AG09319 (cell line): ENCODE results near the gene TSC22D1.

Experiments used
- DNase-seq: peaks from one replicate; pipeline ENCODE4 v3.0.0-alpha.2; 2010; ENCODE audit warnings: low read depth; ENCODE audit errors: extremely low read depth
- TF ChIP-seq, protein P1 (sequence below): IDR thresholded peaks from 2 replicates; pipeline ENCODE4 v1.5.1; 2011; ENCODE audit warnings: low read depth, mild to moderate bottlenecking, inconsistent platforms, low read length, moderate library complexity

The TSC22D1 gene

GRCh38 chr13:44489751-44490150, 86.4 kb downstream of the TSC22D1 start:
- no peak for DNase-seq
- TF ChIP-seq, protein P1, sequence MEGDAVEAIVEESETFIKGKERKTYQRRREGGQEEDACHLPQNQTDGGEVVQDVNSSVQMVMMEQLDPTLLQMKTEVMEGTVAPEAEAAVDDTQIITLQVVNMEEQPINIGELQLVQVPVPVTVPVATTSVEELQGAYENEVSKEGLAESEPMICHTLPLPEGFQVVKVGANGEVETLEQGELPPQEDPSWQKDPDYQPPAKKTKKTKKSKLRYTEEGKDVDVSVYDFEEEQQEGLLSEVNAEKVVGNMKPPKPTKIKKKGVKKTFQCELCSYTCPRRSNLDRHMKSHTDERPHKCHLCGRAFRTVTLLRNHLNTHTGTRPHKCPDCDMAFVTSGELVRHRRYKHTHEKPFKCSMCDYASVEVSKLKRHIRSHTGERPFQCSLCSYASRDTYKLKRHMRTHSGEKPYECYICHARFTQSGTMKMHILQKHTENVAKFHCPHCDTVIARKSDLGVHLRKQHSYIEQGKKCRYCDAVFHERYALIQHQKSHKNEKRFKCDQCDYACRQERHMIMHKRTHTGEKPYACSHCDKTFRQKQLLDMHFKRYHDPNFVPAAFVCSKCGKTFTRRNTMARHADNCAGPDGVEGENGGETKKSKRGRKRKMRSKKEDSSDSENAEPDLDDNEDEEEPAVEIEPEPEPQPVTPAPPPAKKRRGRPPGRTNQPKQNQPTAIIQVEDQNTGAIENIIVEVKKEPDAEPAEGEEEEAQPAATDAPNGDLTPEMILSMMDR: no peak

- no peak for DNase-seq
Measured at GRCh38 chr13:44487989-44488388, 88.1 kb downstream of the TSC22D1 start.

DNA sequence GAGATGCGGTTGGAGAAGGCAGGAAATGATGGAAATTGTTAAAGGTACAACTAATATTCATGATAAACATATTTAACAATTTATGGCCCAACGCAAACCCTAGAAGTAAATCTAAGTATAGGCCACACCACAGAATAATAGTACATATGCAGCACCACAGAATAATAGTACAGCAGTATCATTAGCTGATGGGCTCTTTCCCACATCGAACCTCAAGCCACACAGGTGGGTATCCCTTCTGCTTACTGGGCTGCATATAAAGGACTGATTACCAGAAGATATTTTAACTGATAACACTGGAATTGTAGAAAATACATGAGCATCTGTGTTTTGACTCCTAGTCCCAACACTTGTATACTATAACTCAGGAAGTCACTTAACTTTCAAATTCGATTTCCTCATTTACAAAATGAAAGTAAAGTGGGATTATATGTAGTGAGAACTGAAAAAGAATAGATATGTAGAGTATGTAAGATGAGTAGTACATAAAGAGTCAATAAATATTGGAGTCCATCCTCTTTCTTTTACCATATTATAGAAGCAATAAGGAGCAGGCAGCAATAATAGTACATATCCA, 91.5 kb downstream of the TSC22D1 start:
- no peak for DNase-seq
- TF ChIP-seq, protein P1: no peak

More at GRCh38 chr13:44487989-44488388, 88.1 kb downstream of the TSC22D1 start:
- TF ChIP-seq, protein P1: no peak

- TF ChIP-seq, protein P1: no peak
- DNase-seq: no peak
Measured at GRCh38 chr13:44474122-44474910, 101.8 kb downstream of the TSC22D1 start.

DNA sequence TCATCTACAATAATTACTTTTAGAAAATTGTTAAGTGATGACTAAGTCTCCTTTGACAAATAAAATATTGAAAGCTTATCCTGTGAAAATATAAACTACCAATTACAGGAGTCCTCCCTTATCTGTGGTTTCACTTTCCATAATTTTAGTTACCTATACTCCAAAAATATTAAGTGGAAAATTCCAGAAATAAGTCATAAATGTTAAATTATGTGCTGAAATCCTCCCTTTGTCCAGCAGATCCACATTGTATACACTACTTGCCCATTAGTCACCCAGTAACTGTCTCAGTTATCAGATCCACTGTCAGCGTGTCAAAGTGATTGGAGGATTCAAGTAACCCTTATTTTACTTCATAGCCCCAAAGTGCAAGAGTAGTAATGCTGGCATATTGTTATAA, 104.4 kb downstream of the TSC22D1 start:
- TF ChIP-seq, protein P1: no peak
- DNase-seq: no peak

DNA sequence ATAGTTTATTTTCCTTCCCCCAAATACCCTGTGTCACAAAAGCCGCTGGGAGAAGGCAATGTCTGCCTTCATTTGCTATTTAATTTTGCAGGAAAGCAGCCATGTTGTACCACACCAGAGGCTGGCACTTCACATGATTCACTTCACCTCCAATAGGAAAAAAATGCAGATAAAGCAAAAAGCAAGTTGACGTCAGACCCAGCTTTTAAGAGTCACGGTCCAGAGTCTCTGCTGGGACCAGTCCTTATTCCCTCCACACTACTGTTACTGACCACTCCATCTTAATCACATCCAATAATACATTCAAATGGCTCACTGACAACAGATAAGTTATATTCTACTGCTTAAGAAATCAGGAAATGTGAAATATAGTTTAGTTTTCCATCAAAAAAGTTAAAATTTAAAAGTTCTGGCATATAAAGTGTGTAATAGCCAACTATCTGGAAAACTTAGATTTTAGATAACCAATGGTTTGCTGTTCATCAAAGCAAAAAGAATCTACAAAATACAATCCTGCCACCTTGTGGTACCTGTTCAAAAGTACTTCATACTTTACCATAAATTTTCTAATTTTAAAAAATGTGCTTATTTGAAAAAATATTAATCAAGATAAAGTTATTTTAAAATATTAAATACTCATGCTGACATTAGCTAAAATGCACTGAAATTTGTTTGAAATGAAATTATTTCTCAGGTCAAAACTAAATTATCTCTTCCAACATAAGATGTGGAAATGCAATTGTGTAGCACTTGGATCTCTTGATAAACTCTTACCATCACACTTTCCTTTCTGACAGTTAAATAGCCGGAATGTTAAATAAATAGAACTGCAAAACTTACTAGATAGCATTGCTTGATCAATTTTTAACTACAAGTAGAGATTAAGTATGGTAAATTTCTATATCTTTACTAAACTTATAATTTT, 105.2 kb downstream of the TSC22D1 start:
- DNase-seq: no peak
- TF ChIP-seq, protein P1: peak; percentile 33

DNA sequence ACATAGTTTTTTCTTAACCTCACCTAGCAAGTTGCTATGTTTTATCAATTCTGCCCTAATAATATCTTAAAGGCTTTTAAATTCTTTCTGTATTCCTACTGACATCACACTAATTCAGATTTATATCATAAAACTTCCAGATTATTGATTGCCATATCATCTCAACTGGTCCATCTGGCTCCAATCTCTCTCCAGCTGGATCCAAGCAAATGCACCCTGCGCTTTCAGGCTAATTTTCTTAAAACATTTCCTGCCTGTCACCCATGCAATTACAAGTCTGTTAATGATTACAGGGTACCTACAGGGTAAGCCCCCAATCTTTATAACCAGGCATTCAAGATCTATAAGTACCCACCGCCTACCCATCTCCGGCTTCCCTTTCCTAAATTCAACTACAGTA, 107.3 kb downstream of the TSC22D1 start:
- TF ChIP-seq, protein P1: no peak
- no peak for DNase-seq
